Calu3 (cell line): ENCODE results near the gene CD70. TPM values are rescaled to one million over a fixed set of nuclear protein-coding genes. Genes with fewer than 3 reads are reported as not detected.
"Not testable (repeated sequence)": the region's sequence is repeated elsewhere in the genome, so short reads cannot be mapped to it uniquely, and the experiment has no call there.

Experiments
- BruUV-seq: library from RNA; stranded (reverse); fragments of 400-500 nt; replicated peaks from 2 replicates; lab custom pipeline; 2021; lab: Mats Ljungman, UMichigan
- CTCF ChIA-PET: fragments of 300-600 bp; sonication (Branson Sonifier 250); formaldehyde crosslinking; loops from one replicate; lab custom pipeline; 2022; ENCODE audit warnings: antibody characterized with exemption; lab: Charles Lee
- DNase-seq: peaks from one replicate; pipeline ENCODE4 v3.0.0; 2022
- H3K27ac Mint-ChIP-seq: one replicate; pipeline ENCODE4 v1.8.0; 2022; ENCODE audit warnings: mixed read lengths; ENCODE audit not compliant: unreplicated experiment
- H3K27me3 Mint-ChIP-seq: one replicate; pipeline ENCODE4 v1.8.0; 2022; ENCODE audit warnings: mixed read lengths; ENCODE audit not compliant: unreplicated experiment
- H3K36me3 Mint-ChIP-seq: one replicate; pipeline ENCODE4 v1.8.0; 2022; ENCODE audit warnings: mild to moderate bottlenecking, moderate library complexity, mixed read lengths; ENCODE audit not compliant: insufficient read depth, unreplicated experiment
- H3K4me1 Mint-ChIP-seq: one replicate; pipeline ENCODE4 v1.8.0; 2022; ENCODE audit warnings: mild to moderate bottlenecking, low read depth, mixed read lengths; ENCODE audit not compliant: unreplicated experiment
- H3K4me3 Mint-ChIP-seq: one replicate; pipeline ENCODE4 v1.8.0; 2022; ENCODE audit warnings: mild to moderate bottlenecking, low read depth, moderate library complexity, mixed read lengths; ENCODE audit not compliant: unreplicated experiment
- H3K9me3 Mint-ChIP-seq: one replicate; pipeline ENCODE4 v1.8.0; 2022; ENCODE audit warnings: low read depth, mixed read lengths; ENCODE audit not compliant: unreplicated experiment
- CTCF ChIP-seq: fragments of 200-600 bp; IDR thresholded peaks from one replicate; pipeline ENCODE4 v1.8.0; 2022; ENCODE audit warnings: antibody characterized with exemption; ENCODE audit not compliant: unreplicated experiment
- intact Hi-C: fragments of 100-400 bp; cut with micrococcal nuclease; formaldehyde crosslinking; loops from one replicate; pipeline ENCODE4 v1.10.0; 2022; ENCODE audit not compliant: unreplicated experiment
- total RNA-seq: library from RNA; stranded (reverse); gene quantifications from 2 replicates; pipeline ENCODE4 v1.2.3, GENCODE V29; 2022

Gene CD70
- total RNA-seq, 1 experiment from 2014 or later, result 0.68 TPM

GRCh38 chr19:6551607-6552450 lies 39.1 kb downstream of the CD70 start:
- intact Hi-C loops, result no loop called here
- no TSS peak for BruUV-seq
- no peak for TF ChIP-seq CTCF
- no peak overlapping the region for H3K27ac Mint-ChIP-seq
- H3K4me3 Mint-ChIP-seq, result no peak overlapping the region
- peaks cover 3% of the 10 kb centered on the region for H3K9me3 Mint-ChIP-seq
- no peaks in the 10 kb centered on the region for H3K4me1 Mint-ChIP-seq
- no peaks in the 10 kb centered on the region for H3K36me3 Mint-ChIP-seq
- no peak for DNase-seq
- CTCF ChIA-PET, result interaction anchor here (0.7 kb wide), 1 partner anchor 172 kb away, joined by 3 read pairs; no protein-coding TSS in a partner anchor
- H3K27me3 Mint-ChIP-seq, result peaks cover 5% of the 10 kb centered on the region

GRCh38 chr19:6551091-6551490 lies 39.9 kb downstream of the CD70 start:
- peaks cover 3% of the 10 kb centered on the region for H3K9me3 Mint-ChIP-seq
- H3K27ac Mint-ChIP-seq, result no peak overlapping the region
- H3K36me3 Mint-ChIP-seq, result no peaks in the 10 kb centered on the region
- no peak for TF ChIP-seq CTCF
- no TSS peak for BruUV-seq
- H3K4me3 Mint-ChIP-seq, result no peak overlapping the region
- intact Hi-C loops, result no loop called here
- peaks cover 8% of the 10 kb centered on the region for H3K27me3 Mint-ChIP-seq
- CTCF ChIA-PET, result no interaction called here
- no peaks in the 10 kb centered on the region for H3K4me1 Mint-ChIP-seq
- no peak for DNase-seq

GRCh38 chr19:6550679-6551078 lies 40.3 kb downstream of the CD70 start:
- H3K27me3 Mint-ChIP-seq, DNase-seq, CTCF ChIA-PET, BruUV-seq, H3K4me3 Mint-ChIP-seq, H3K36me3 Mint-ChIP-seq, H3K4me1 Mint-ChIP-seq, H3K27ac Mint-ChIP-seq, intact Hi-C loops, H3K9me3 Mint-ChIP-seq: not testable (repeated sequence)

GRCh38 chr19:6543866-6544347 lies 47.0 kb downstream of the CD70 start:
- peaks cover 3% of the 10 kb centered on the region for H3K9me3 Mint-ChIP-seq
- DNase-seq, result no peak
- no peak for TF ChIP-seq CTCF
- no TSS peak for BruUV-seq
- H3K4me1 Mint-ChIP-seq, result no peaks in the 10 kb centered on the region
- intact Hi-C loops, result no loop called here
- H3K27ac Mint-ChIP-seq, result no peak overlapping the region
- peaks cover 8% of the 10 kb centered on the region for H3K27me3 Mint-ChIP-seq
- no peaks in the 10 kb centered on the region for H3K36me3 Mint-ChIP-seq
- CTCF ChIA-PET, result no interaction called here
- no peak overlapping the region for H3K4me3 Mint-ChIP-seq
